H9 (cell line): ENCODE measurements around the gene MSL1. TPM values are rescaled to one million over a fixed set of nuclear protein-coding genes. Genes with fewer than 3 reads are reported as not detected.
A peak's percentile ranks its signal among the peaks of the same experiment; 100 is the strongest.

ENCODE experiments used
- DNase-seq: peaks from one replicate; pipeline ENCODE4 v3.0.0-alpha.2; 2017
- H2AFZ ChIP-seq: one replicate; pipeline ENCODE4 v1.6.1; 2013; ENCODE audit warnings: mild to moderate bottlenecking, low read length, control low read depth, moderate library complexity
- H2AK5ac ChIP-seq: 2 replicates; pipeline ENCODE4 v1.6.1; 2013; ENCODE audit warnings: low read length, control low read depth, mixed read lengths; ENCODE audit not compliant: insufficient read length
- H2BK120ac ChIP-seq: one replicate; pipeline ENCODE4 v1.6.1; 2013; ENCODE audit warnings: low read depth, mild to moderate bottlenecking, low read length, control low read depth, inconsistent platforms; ENCODE audit not compliant: poor library complexity, severe bottlenecking
- H2BK12ac ChIP-seq: 2 replicates; pipeline ENCODE4 v1.6.1; 2013; ENCODE audit warnings: low read length, control low read depth, mixed read lengths, low read depth; ENCODE audit not compliant: insufficient read length
- H2BK15ac ChIP-seq: 2 replicates; pipeline ENCODE4 v1.6.1; 2013; ENCODE audit warnings: low read depth, low read length, control low read depth
- H2BK20ac ChIP-seq: one replicate; pipeline ENCODE4 v1.6.1; 2013; ENCODE audit warnings: low read depth, mild to moderate bottlenecking, low read length, control low read depth, inconsistent platforms; ENCODE audit not compliant: poor library complexity, severe bottlenecking
- H2BK5ac ChIP-seq: 2 replicates; pipeline ENCODE4 v1.6.1; 2013; ENCODE audit warnings: low read length, control low read depth, mixed read lengths; ENCODE audit not compliant: insufficient read length
- H3K14ac ChIP-seq: 2 replicates; pipeline ENCODE4 v1.6.1; 2013; ENCODE audit warnings: low read length, control low read depth; ENCODE audit not compliant: insufficient read depth
- H3K18ac ChIP-seq: 2 replicates; pipeline ENCODE4 v1.6.1; 2013; ENCODE audit warnings: low read depth, mild to moderate bottlenecking, mixed read lengths, low read length, control low read depth; ENCODE audit not compliant: insufficient read length
- H3K23ac ChIP-seq: 2 replicates; pipeline ENCODE4 v1.6.1; 2013; ENCODE audit warnings: low read length, control low read depth, mixed read lengths, low read depth; ENCODE audit not compliant: insufficient read length
- H3K23me2 ChIP-seq: 2 replicates; pipeline ENCODE4 v1.6.1; 2013; ENCODE audit warnings: low read depth, mild to moderate bottlenecking, mixed read lengths, low read length, control low read depth; ENCODE audit not compliant: insufficient read length, poor library complexity, severe bottlenecking
- H3K27ac ChIP-seq: 2 replicates; pipeline ENCODE4 v1.5.1; 2013; ENCODE audit warnings: low read length, control low read depth, mixed read lengths, low read depth; ENCODE audit not compliant: insufficient read length
- H3K27me3 ChIP-seq: 2 replicates; pipeline ENCODE4 v1.6.1; 2013; ENCODE audit warnings: low read length, control low read depth, inconsistent platforms; ENCODE audit not compliant: insufficient read depth
- H3K4ac ChIP-seq: 2 replicates; pipeline ENCODE4 v1.6.1; 2013; ENCODE audit warnings: low read depth, mild to moderate bottlenecking, control low read depth, inconsistent platforms, low read length, moderate library complexity
- H3K4me1 ChIP-seq: 2 replicates; pipeline ENCODE4 v1.6.1; 2013; ENCODE audit warnings: low read length, control low read depth, inconsistent platforms; ENCODE audit not compliant: insufficient read depth
- H3K4me2 ChIP-seq: 2 replicates; pipeline ENCODE4 v1.6.1; 2013; ENCODE audit warnings: low read length, control low read depth, mixed read lengths; ENCODE audit not compliant: insufficient read length, insufficient read depth
- H3K56ac ChIP-seq: 2 replicates; pipeline ENCODE4 v1.6.1; 2013; ENCODE audit warnings: low read depth, mild to moderate bottlenecking, mixed read lengths, low read length, control low read depth; ENCODE audit not compliant: insufficient read length
- H3K79me1 ChIP-seq: 2 replicates; pipeline ENCODE4 v1.6.1; 2013; ENCODE audit warnings: low read depth, mild to moderate bottlenecking, moderate library complexity, low read length, control low read depth, inconsistent platforms; ENCODE audit not compliant: insufficient read depth, poor library complexity, severe bottlenecking
- H3K79me2 ChIP-seq: 2 replicates; pipeline ENCODE4 v1.6.1; 2013; ENCODE audit warnings: low read length, control low read depth, inconsistent platforms; ENCODE audit not compliant: insufficient read depth
- H3K9ac ChIP-seq: 2 replicates; pipeline ENCODE4 v1.6.1; 2013; ENCODE audit warnings: low read length, control low read depth, mixed read lengths; ENCODE audit not compliant: insufficient read length; ENCODE audit errors: extremely low read depth
- H3K9me3 ChIP-seq: one replicate; pipeline ENCODE4 v1.6.1; 2013; ENCODE audit warnings: low read depth, low read length, inconsistent platforms; ENCODE audit not compliant: control insufficient read depth
- H3T11ph ChIP-seq: one replicate; pipeline ENCODE4 v1.6.1; 2013; ENCODE audit warnings: mild to moderate bottlenecking, low read length, control low read depth, inconsistent platforms
- H4K20me1 ChIP-seq: one replicate; pipeline ENCODE4 v1.6.1; 2013; ENCODE audit not compliant: control insufficient read depth, insufficient read length, insufficient read depth
- H4K5ac ChIP-seq: 2 replicates; pipeline ENCODE4 v1.6.1; 2013; ENCODE audit warnings: low read depth, mild to moderate bottlenecking, mixed read lengths, low read length, control low read depth; ENCODE audit not compliant: insufficient read length
- H4K8ac ChIP-seq: replicated peaks from 2 replicates; pipeline ENCODE4 v1.6.1; 2013; ENCODE audit warnings: low read length, control low read depth, mixed read lengths, low read depth; ENCODE audit not compliant: insufficient read length
- H4K91ac ChIP-seq: 2 replicates; pipeline ENCODE4 v1.6.1; 2013; ENCODE audit warnings: low read depth, mild to moderate bottlenecking, moderate library complexity, mixed read lengths, low read length, control low read depth; ENCODE audit not compliant: insufficient read length
- H3K27ac Mint-ChIP-seq, 3 experiments: 2 replicates in 2 of 3; 3 replicates in 1 of 3; pipeline ENCODE4 v1.8.0; 2020 to 2021; ENCODE audit warnings: mixed read lengths in 3 of 3, mild to moderate bottlenecking in 1 of 3, moderate library complexity in 1 of 3
- H3K27me3 Mint-ChIP-seq: 2 replicates; pipeline ENCODE4 v1.8.0; 2021; ENCODE audit warnings: low read depth, mild to moderate bottlenecking, moderate library complexity, mixed read lengths
- H3K36me3 Mint-ChIP-seq, 3 experiments: 2 replicates in 2 of 3; 3 replicates in 1 of 3; pipeline ENCODE4 v1.8.0; 2020 to 2021; ENCODE audit warnings: low read depth in 3 of 3, mixed read lengths in 3 of 3; ENCODE audit not compliant: insufficient read depth in 1 of 3
- H3K4me1 Mint-ChIP-seq, 2 experiments: 2 replicates each; pipeline ENCODE4 v1.8.0; 2020; ENCODE audit warnings: mixed read lengths in 2 of 2
- H3K4me3 Mint-ChIP-seq, 2 experiments: 2 replicates in 1 of 2; 3 replicates in 1 of 2; pipeline ENCODE4 v1.8.0; 2020 to 2021; ENCODE audit warnings: mild to moderate bottlenecking in 2 of 2, mixed read lengths in 2 of 2, moderate library complexity in 1 of 2
- H3K9me3 Mint-ChIP-seq, 2 experiments: 2 replicates in 1 of 2; 3 replicates in 1 of 2; pipeline ENCODE4 v1.8.0; 2020; ENCODE audit warnings: mild to moderate bottlenecking in 2 of 2, mixed read lengths in 2 of 2, moderate library complexity in 1 of 2
- CTCF ChIP-seq: fragments of 200-600 bp; sonication (generic); conservative IDR thresholded peaks from 3 replicates; pipeline ENCODE4 v1.8.0; 2021; ENCODE audit warnings: antibody characterized with exemption, mild to moderate bottlenecking
- WGBS: extraction: QIAGEN DNeasy Blood & Tissue Kit; methylation state at CpG from one replicate; pipeline ENCODE4 v1.1.7; 2013; ENCODE audit warnings: missing lambda C conversion rate, low lambda C conversion rate, mixed read lengths; ENCODE audit not compliant: insufficient read length; ENCODE audit errors: extremely low coverage; 5-methylcytosine and 5-hydroxymethylcytosine counted together
- total RNA-seq: library from RNA; stranded (reverse); gene quantifications from 2 replicates; pipeline ENCODE4 v1.2.1, GENCODE V29; 2021

The MSL1 gene
- total RNA-seq, 1 experiment from 2014 or later = 105 TPM

DNA sequence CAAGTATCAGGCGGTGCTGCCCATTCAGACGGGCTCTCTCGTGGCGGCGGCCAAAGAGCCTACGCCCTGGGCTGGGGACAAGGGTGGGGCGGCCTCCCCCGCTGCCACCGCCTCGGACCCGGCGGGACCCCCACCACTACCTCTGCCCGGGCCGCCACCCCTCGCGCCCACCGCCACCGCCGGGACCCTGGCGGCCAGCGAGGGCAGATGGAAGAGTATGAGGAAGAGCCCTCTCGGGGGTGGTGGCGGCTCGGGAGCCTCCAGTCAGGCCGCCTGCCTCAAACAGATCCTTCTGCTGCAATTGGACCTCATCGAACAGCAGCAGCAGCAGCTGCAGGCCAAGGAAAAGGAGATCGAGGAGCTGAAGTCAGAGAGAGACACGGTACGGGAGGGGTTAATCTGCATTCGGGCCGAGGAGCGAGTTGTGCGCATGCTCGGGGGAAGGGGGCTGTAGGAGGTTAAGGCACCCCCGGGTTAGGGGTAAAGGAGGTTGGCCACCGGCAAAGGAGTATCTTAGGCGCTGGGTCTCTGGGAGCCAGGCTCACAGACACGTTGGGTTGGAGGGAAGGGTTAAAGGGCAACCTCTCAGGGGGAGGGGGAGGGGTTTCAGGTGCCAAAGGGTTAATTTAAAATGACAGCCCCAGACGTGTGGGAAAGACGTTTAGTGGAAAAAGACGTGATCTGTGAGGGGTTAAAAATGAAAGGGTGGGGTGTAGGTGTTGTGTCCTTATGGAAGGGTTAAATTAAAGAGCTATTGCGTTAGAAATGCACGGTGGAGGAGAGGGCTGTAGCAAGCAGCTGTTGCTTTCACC, 1.4 kb downstream of the MSL1 start:
- H3K9me3 Mint-ChIP-seq = no peaks in the 10 kb centered on the region; a peak in 2 of 5 replicates

More for the DNA sequence above, 1.4 kb downstream of the MSL1 start:
- Histone ChIP-seq H3K79me2 (peaks cover 18% of the 10 kb centered on the region; the same call in 1 of the 2 replicates), H3K79me1 (peaks cover 9% of the 10 kb centered on the region), H2AK5ac (no peak overlapping the region), H3K23ac (no peak overlapping the region), H3K27ac (no peak overlapping the region), H3K14ac (no peak overlapping the region), H3K4me2 (peak overlapping the region; percentile 69), H2BK12ac (no peak overlapping the region), H4K91ac (no peak overlapping the region), H4K5ac (no peak overlapping the region), H3K4me1 (peaks cover 5% of the 10 kb centered on the region), H2BK120ac (no peak overlapping the region), H3K27me3 (no peaks in the 10 kb centered on the region), H3K9me3 (no peaks in the 10 kb centered on the region), H2BK5ac (no peak overlapping the region), H2AFZ (no peak overlapping the region), H4K8ac (no peak overlapping the region), H3K4ac (no peak overlapping the region), H2BK20ac (no peak overlapping the region), H3T11ph (no peak overlapping the region), H3K9ac (peak overlapping the region; percentile 72), H3K23me2 (peaks cover 19% of the 10 kb centered on the region), H2BK15ac (no peak overlapping the region), H3K18ac (no peak overlapping the region), H3K56ac (no peak overlapping the region), H4K20me1 (no peaks in the 10 kb centered on the region)
- peaks cover 19 to 25% of the 10 kb centered on the region in 2 experiments for H3K4me1 Mint-ChIP-seq
- H3K27ac Mint-ChIP-seq = peak overlapping the region; percentile 85 to 97 (median 94)
- no peaks in the 10 kb centered on the region for H3K27me3 Mint-ChIP-seq
- no peak; the same call in 2 of the 3 replicates for TF ChIP-seq CTCF
- H3K4me3 Mint-ChIP-seq = peak overlapping the region; percentile 92 to 97
- peak; percentile 87 for DNase-seq
- peaks cover 19 to 48% (median 47%) of the 10 kb centered on the region in 3 experiments for H3K36me3 Mint-ChIP-seq
- WGBS = no CpG with 5 or more reads among the region's 43 CpGs
